GM06990 (cell line): ENCODE measurements around the gene DCAF11.

Source experiments
- DNase-seq: peaks from one replicate; pipeline ENCODE4 v3.0.0-alpha.2; 2011; ENCODE audit not compliant: insufficient read length; ENCODE audit errors: extremely low read depth
- H3K27me3 ChIP-seq: replicated peaks from 2 replicates; pipeline ENCODE4 v1.6.0; 2011; ENCODE audit warnings: low read length; ENCODE audit not compliant: control insufficient read depth, insufficient read depth
- H3K36me3 ChIP-seq: 2 replicates; pipeline ENCODE4 v1.5.1; 2011; ENCODE audit warnings: low read length; ENCODE audit not compliant: control insufficient read depth, insufficient read depth
- H3K4me3 ChIP-seq: replicated peaks from 2 replicates; pipeline ENCODE4 v1.5.1; 2011; ENCODE audit warnings: low read depth, mild to moderate bottlenecking, control low read depth, low read length
- CTCF ChIP-seq: IDR thresholded peaks from 2 replicates; pipeline ENCODE4 v1.5.1; 2011; ENCODE audit warnings: low read length, control low read depth, mild to moderate bottlenecking, inconsistent platforms; ENCODE audit not compliant: insufficient read depth, poor library complexity, severe bottlenecking

The DCAF11 gene

DNA sequence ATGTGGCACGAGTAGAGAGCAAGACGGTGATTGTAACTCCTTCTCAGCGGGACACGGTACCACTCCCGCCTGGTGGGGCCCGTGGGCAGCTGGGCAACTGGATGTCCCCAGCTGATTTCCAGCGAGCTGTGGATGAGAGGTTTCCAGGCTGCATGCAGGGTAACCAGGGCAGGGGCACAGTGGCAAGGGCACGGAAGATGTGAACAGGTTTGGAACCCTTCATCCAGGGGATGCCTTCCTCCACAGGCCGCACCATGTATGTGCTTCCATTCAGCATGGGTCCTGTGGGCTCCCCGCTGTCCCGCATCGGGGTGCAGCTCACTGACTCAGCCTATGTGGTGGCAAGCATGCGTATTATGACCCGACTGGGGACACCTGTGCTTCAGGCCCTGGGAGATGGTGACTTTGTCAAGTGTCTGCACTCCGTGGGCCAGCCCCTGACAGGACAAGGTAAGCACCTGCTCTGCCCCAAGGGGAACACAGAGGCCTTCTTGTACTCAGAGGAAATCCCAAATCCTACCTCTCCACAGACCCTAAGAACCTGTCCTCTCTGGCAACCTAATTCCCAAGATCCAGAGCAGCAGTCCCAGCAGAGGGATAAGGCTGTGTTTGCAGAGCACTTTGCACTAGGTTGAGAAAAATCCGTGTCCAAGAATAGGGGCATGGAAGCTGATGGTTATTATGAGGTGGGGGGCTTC, 16.2 kb upstream of the DCAF11 start:
- Histone ChIP-seq H3K27me3 (no peaks in the 10 kb centered on the region), H3K4me3 (no peak overlapping the region), H3K36me3 (peaks cover 38% of the 10 kb centered on the region)
- TF ChIP-seq CTCF, result no peak
- no peak for DNase-seq

DNA sequence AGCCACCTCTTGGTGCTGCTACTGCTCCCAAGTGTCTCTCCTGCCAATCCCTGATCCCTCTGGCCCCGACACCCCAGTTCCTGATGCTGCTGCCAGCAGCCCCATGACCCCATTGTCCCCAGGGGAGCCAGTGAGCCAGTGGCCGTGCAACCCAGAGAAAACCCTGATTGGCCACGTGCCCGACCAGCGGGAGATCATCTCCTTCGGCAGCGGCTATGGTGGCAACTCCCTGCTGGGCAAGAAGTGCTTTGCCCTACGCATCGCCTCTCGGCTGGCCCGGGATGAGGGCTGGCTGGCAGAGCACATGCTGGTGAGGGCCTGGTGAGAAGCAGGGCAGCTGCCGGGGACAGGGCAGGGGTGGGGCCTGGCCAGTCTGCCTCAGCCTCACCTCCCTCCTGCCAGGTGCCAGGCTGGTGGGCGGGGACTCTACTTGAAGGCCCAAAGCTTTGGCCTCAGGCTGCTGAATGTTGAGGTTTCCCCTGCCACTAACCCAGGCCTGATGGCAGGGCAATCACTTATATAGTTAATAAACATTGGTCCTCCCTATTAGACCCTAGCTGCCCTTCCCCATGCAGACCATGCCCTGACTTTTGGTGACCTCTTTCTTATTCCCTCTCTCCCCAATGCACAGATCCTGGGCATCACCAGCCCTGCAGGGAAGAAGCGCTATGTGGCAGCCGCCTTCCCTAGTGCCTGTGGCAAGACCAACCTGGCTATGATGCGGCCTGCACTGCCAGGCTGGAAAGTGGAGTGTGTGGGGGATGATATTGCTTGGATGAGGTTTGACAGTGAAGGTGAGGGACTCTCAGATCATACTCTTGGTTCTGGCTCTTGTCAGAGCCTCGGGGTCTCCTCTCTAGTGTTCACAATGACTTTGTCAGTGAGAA, 15.4 kb upstream of the DCAF11 start:
- TF ChIP-seq CTCF, result no peak
- Histone ChIP-seq H3K27me3 (no peaks in the 10 kb centered on the region), H3K4me3 (no peak overlapping the region), H3K36me3 (peaks cover 41% of the 10 kb centered on the region)
- DNase-seq, result no peak

GRCh38 chr14:24100197-24100981, 14.2 kb upstream of the DCAF11 start:
- TF ChIP-seq CTCF, result no peak
- no peaks in the 10 kb centered on the region for H3K27me3 ChIP-seq
- no peak overlapping the region for H3K4me3 ChIP-seq
- DNase-seq, result no peak
- H3K36me3 ChIP-seq, result peaks cover 41% of the 10 kb centered on the region

- no peak for TF ChIP-seq CTCF
- no peak for DNase-seq
- Histone ChIP-seq H3K27me3 (no peaks in the 10 kb centered on the region), H3K4me3 (no peak overlapping the region), H3K36me3 (peaks cover 41% of the 10 kb centered on the region)
These were observed 13.5 kb upstream of the DCAF11 start for GRCh38 chr14:24100982-24101494.

GRCh38 chr14:24102357-24103048, 12.1 kb upstream of the DCAF11 start:
- Histone ChIP-seq H3K27me3 (no peaks in the 10 kb centered on the region), H3K36me3 (peaks cover 37% of the 10 kb centered on the region), H3K4me3 (no peak overlapping the region)
- TF ChIP-seq CTCF, result no peak
- DNase-seq, result no peak
